ENCODE measurements around the gene EXOG. TPM values are rescaled to one million over a fixed set of nuclear protein-coding genes. Genes with fewer than 3 reads are reported as not detected.
"Not testable (repeated sequence)": the region's sequence is repeated elsewhere in the genome, so short reads cannot be mapped to it uniquely, and the experiment has no call there.

The EXOG gene
- total and polyA plus RNA-seq, 10 of the 15 experiments (the other 5 are each of a cell fraction or from before 2014, with no cell fraction given): 7.8 to 20.9 (median 19.6) TPM

DNA sequence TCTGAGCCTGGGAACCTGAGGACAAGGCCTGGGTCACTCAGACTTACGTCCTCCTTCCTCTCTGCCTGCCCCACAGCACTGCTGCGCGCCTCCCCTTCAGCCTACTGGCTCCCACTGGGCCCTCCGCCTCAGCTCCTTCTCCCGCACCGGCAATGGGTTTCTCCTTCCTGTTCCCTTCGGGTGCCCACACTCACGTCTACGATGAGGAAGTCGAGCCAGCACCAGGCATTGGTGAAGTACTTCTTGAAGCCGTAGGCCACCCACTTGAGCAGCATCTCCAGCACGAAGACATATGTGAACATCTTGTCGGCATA, 70.0 kb downstream of the EXOG start (continued):
- TF ChIP-seq CREM (IDR thresholded peaks at IDR 0.05; ENCODE audit: low read depth) (no peak), BACH1 (IDR thresholded peaks at IDR 0.05; ENCODE audit: borderline replicate concordance) (no peak), CBX3 (IDR thresholded peaks at IDR 0.05; ENCODE audit: borderline replicate concordance, low read depth) (no peak), ZNF274 (IDR thresholded peaks at IDR 0.05; ENCODE audit: insufficient read depth, insufficient read length) (no peak)

DNA sequence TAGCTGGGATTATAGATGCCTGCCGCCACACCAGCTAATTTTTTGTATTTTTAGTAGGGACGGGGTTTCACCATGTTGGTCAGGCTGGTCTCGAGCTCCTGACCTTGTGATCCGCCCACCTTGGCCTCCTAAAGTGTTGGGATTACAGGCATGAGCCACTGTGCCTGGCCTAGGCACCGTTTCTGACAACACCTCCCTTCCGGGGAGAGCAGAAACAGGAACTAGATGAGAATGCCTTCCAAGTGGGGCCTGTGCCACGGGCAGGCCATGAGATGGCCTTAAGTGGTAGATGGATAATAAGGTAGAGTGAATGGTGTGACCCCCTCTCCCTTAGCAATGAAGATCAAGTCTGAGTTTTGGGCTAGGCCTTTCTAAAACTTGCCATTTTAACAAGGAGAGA, 70.7 kb downstream of the EXOG start:
- H3K4me3 ChIP-seq; ATAC-seq; SMC1A ChIA-PET (ENCODE audit: uncharacterized antibody, unreplicated experiment); RAD21 ChIA-PET (ENCODE audit: unreplicated experiment); H3K27ac ChIP-seq (ENCODE audit: control insufficient read depth, insufficient read depth); H3K79me2 ChIP-seq (ENCODE audit: control insufficient read depth, insufficient read depth, low read length); DNase-seq (ENCODE audit: low read depth, low spot score); H2AFZ ChIP-seq (ENCODE audit: control insufficient read depth, low read depth, low read length); FAIRE-seq; H3K9ac ChIP-seq (ENCODE audit: control insufficient read depth, insufficient read depth, low read length); BruUV-seq (replicated peaks); H3K36me3 ChIP-seq (ENCODE audit: control insufficient read depth in 2 of 2, insufficient read depth in 2 of 2, low read length in 1 of 2); H3K9me3 ChIP-seq (replicated peaks; ENCODE audit: control insufficient read depth, insufficient read depth, low read length); intact Hi-C loops (cut with micrococcal nuclease; ENCODE audit: unreplicated experiment); in situ Hi-C loops (cut with MboI); POLR2A ChIA-PET; H3K4me1 ChIP-seq (ENCODE audit: control insufficient read depth, insufficient read depth, low read length); H3K27me3 ChIP-seq (replicated peaks in 1 of 2; ENCODE audit: control insufficient read depth in 2 of 2, insufficient read depth in 2 of 2, low read length in 1 of 2); H4K20me1 ChIP-seq (ENCODE audit: control insufficient read depth, insufficient read depth); H3K4me2 ChIP-seq (ENCODE audit: control insufficient read depth, insufficient read depth): not testable (repeated sequence)
- WGBS (ENCODE audit: insufficient coverage, insufficient replicate concordance, low lambda C conversion rate, missing lambda C conversion rate): 32% methylated on average over 7 of the region's 7 CpGs
- CTCF ChIA-PET: interaction anchor here (1.3 kb wide), 1 partner anchor 9 kb away, joined by 4 read pairs; no protein-coding TSS in a partner anchor

DNA sequence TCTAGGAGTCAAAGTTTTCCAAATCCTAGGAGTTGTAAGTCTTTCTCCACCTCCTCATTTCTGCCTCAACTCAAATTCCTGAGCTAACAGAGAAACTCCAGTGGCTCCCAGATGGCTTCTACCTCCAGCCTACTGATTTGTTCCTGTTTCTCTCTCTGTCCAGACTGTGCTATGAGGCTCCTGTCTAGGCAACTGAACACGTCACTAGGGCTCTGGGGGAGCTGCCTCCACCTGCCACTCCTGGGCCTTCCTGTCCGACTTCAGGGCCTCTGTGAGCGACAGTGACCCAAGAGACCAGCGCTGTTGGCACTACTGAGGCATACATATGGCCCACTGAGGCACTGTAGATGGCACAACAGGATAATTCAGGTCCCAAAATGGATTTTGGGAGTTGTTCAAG, 71.4 kb downstream of the EXOG start:
- no peak for FAIRE-seq

More for the DNA sequence above, 71.4 kb downstream of the EXOG start:
- WGBS (ENCODE audit: insufficient coverage, insufficient replicate concordance, low lambda C conversion rate, missing lambda C conversion rate): 12% methylated on average over 4 of the region's 4 CpGs
- no peak for DNase-seq (ENCODE audit: low read depth, low spot score)
- RAD21 ChIA-PET (ENCODE audit: unreplicated experiment): no interaction called here
- TF ChIP-seq RFX5 (IDR thresholded peaks at IDR 0.05; ENCODE audit: low read depth, low read length) (peak; percentile 59; the same call in 1 of the 2 replicates), FOS (IDR thresholded peaks at IDR 0.05; ENCODE audit: borderline replicate concordance, extremely low read depth, insufficient read length) (no peak)
- ATAC-seq: peak; percentile 60
- no peaks in the 10 kb centered on the region for H3K36me3 ChIP-seq (ENCODE audit: control insufficient read depth in 2 of 2, insufficient read depth in 2 of 2, low read length in 1 of 2)
- SMC1A ChIA-PET (ENCODE audit: uncharacterized antibody, unreplicated experiment): no interaction called here
- no peak overlapping the region for H3K27ac ChIP-seq (ENCODE audit: control insufficient read depth, insufficient read depth)
- no peaks in the 10 kb centered on the region for H3K79me2 ChIP-seq (ENCODE audit: control insufficient read depth, insufficient read depth, low read length)
- H4K20me1 ChIP-seq (ENCODE audit: control insufficient read depth, insufficient read depth): no peaks in the 10 kb centered on the region
- no peak overlapping the region for H3K9ac ChIP-seq (ENCODE audit: control insufficient read depth, insufficient read depth, low read length)
- CTCF ChIA-PET: interaction anchor here (1.3 kb wide), 1 partner anchor 9 kb away, joined by 4 read pairs; no protein-coding TSS in a partner anchor
- intact Hi-C loops (cut with micrococcal nuclease; ENCODE audit: unreplicated experiment) (no loop called here), in situ Hi-C loops (cut with MboI) (no loop called here)
- BruUV-seq (replicated peaks): no TSS peak
- no peak overlapping the region for H3K4me2 ChIP-seq (ENCODE audit: control insufficient read depth, insufficient read depth)
- no peaks in the 10 kb centered on the region for H3K27me3 ChIP-seq (replicated peaks in 1 of 2; ENCODE audit: control insufficient read depth in 2 of 2, insufficient read depth in 2 of 2, low read length in 1 of 2)
- H3K4me1 ChIP-seq (ENCODE audit: control insufficient read depth, insufficient read depth, low read length): no peaks in the 10 kb centered on the region
- no peak overlapping the region for H3K4me3 ChIP-seq
- POLR2A ChIA-PET: no interaction called here
- no peaks in the 10 kb centered on the region for H3K9me3 ChIP-seq (replicated peaks; ENCODE audit: control insufficient read depth, insufficient read depth, low read length)
- H2AFZ ChIP-seq (ENCODE audit: control insufficient read depth, low read depth, low read length): no peak overlapping the region
